Measurements from ENCODE around the gene SMAD6.
"Not testable (repeated sequence)": the region's sequence is repeated elsewhere in the genome, so short reads cannot be mapped to it uniquely, and the experiment has no call there.

SMAD6 gene

GRCh38 chr15:66682865-66683264 lies 19.2 kb upstream of the SMAD6 start:
- DNase-seq (ENCODE audit: low read depth) = no peak

DNA sequence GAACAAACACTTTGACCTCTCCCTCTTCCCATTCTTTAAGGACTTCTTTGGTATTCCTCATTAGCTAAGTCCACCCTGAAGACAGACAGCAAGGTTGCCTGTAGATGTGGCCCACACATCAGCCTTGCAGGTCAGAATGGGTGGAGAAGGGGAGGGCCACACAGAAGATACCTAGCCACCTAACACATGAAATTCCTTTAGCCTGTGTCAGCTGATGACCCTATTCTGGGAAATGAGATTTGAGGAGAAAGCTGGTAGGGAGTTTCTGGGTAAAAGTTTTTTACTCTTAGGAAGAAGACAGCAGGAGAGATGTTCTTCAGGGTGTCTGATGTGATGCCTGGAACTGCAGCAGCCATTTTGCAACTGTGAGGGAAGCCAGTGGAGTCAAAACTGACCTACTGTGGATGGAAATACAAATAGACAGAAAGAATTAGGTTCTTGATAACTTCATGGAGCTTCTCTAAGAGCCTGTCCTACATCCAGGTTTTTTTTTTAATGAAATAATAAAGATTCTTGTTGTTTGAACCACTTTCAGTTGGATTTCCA lies 17.8 kb upstream of the SMAD6 start:
- no peak for TF ChIP-seq CTCF (IDR thresholded peaks at IDR 0.05; ENCODE audit: low read depth, low read length)
- no peak for TF ChIP-seq MYC (IDR thresholded peaks at IDR 0.05; ENCODE audit: low read depth, low read length)
- no peak for TF ChIP-seq POLR2A (IDR thresholded peaks at IDR 0.05; ENCODE audit: extremely low read depth, insufficient read length)
- TF ChIP-seq MAX (IDR thresholded peaks at IDR 0.05; ENCODE audit: low read depth, low read length) = no peak
- H3K4me3 ChIP-seq (ENCODE audit: low read depth, low read length) = no peak overlapping the region
- DNase-seq (ENCODE audit: low read depth) = no peak

More at GRCh38 chr15:66682865-66683264, 19.2 kb upstream of the SMAD6 start:
- no peak overlapping the region for H3K4me3 ChIP-seq (ENCODE audit: low read depth, low read length)
- TF ChIP-seq MAX (IDR thresholded peaks at IDR 0.05; ENCODE audit: low read depth, low read length) (no peak), MYC (IDR thresholded peaks at IDR 0.05; ENCODE audit: low read depth, low read length) (no peak), CTCF (IDR thresholded peaks at IDR 0.05; ENCODE audit: low read depth, low read length) (no peak), POLR2A (IDR thresholded peaks at IDR 0.05; ENCODE audit: extremely low read depth, insufficient read length) (no peak)

DNA sequence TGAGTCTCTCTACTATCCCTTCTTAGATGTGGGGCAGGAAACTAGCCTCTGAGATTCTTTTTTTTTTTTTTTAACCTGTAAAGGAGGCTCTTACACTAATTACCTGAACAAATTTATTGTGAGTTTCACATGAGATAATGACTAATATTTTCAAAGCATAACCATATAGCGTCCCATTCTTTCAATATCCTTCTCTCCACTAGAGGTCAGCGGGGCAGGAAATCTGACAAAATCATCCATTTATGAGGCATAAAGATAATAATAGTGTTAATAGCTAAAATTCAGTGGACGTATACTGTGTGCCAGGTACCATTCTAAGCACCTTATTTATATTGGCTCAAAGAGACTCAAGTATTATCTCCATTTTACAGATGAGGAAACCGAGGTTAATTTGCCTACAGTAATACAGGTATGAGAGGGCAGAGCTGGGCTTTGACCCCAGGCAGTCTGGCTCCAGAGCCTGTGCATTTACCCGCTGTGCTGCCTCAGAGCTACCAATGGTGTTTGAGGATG lies 16.3 kb upstream of the SMAD6 start:
- no peak overlapping the region for H3K4me3 ChIP-seq (ENCODE audit: low read depth, low read length)
- no peak for DNase-seq (ENCODE audit: low read depth)
- no peak for TF ChIP-seq MAX (IDR thresholded peaks at IDR 0.05; ENCODE audit: low read depth, low read length)
- peak; percentile 16 for TF ChIP-seq CTCF (IDR thresholded peaks at IDR 0.05; ENCODE audit: low read depth, low read length)

- not testable (repeated sequence) for H3K4me3 ChIP-seq (ENCODE audit: low read depth, low read length); DNase-seq (ENCODE audit: low read depth)
Measured at GRCh38 chr15:66690912-66691311, 11.1 kb upstream of the SMAD6 start.

- no peak for DNase-seq (ENCODE audit: low read depth)
- TF ChIP-seq MAX (IDR thresholded peaks at IDR 0.05; ENCODE audit: low read depth, low read length) (no peak), MYC (IDR thresholded peaks at IDR 0.05; ENCODE audit: low read depth, low read length) (no peak), CTCF (IDR thresholded peaks at IDR 0.05; ENCODE audit: low read depth, low read length) (no peak), POLR2A (IDR thresholded peaks at IDR 0.05; ENCODE audit: extremely low read depth, insufficient read length) (no peak)
- no peak overlapping the region for H3K4me3 ChIP-seq (ENCODE audit: low read depth, low read length)
Measured at GRCh38 chr15:66691727-66692126, 10.3 kb upstream of the SMAD6 start.

GRCh38 chr15:66692391-66692790 lies 9.6 kb upstream of the SMAD6 start:
- TF ChIP-seq MYC (IDR thresholded peaks at IDR 0.05; ENCODE audit: low read depth, low read length) = no peak
- TF ChIP-seq CTCF (IDR thresholded peaks at IDR 0.05; ENCODE audit: low read depth, low read length) = no peak
- no peak for DNase-seq (ENCODE audit: low read depth)
- H3K4me3 ChIP-seq (ENCODE audit: low read depth, low read length) = no peak overlapping the region
